ENCODE results near the gene ANHX. TPM values are rescaled to one million over a fixed set of nuclear protein-coding genes. Genes with fewer than 3 reads are reported as not detected.
"Not testable (repeated sequence)": the region's sequence is repeated elsewhere in the genome, so short reads cannot be mapped to it uniquely, and the experiment has no call there.

ANHX gene
- not detected in 2 replicates for total RNA-seq (2014; rRNA removed; shearing (Covaris generic); ENCODE audit: low replicate concordance)

- no peak within 1 kb of the TSS for H3K4me2 ChIP-seq (ENCODE audit: low read depth, low read length, poor library complexity, severe bottlenecking)
- H3K4me3 ChIP-seq (ENCODE audit: low read length): no peak within 1 kb of the TSS
- no peaks in the 10 kb centered on the region for H4K20me1 ChIP-seq (ENCODE audit: insufficient read depth, low read depth, low read length)
- DNase-seq: peak; percentile 27
- H3K4me1 ChIP-seq (ENCODE audit: low read length): no peaks in the 10 kb centered on the region
- peaks cover 18% of the 10 kb centered on the region for H3K9me3 ChIP-seq (ENCODE audit: low read length)
- no peaks in the 10 kb centered on the region for H3K79me2 ChIP-seq (ENCODE audit: low read length)
- H3K27me3 ChIP-seq (ENCODE audit: low read length): no peaks in the 10 kb centered on the region
- H3K9me2 ChIP-seq (replicated peaks; ENCODE audit: insufficient read depth, low read length): no peaks in the 10 kb centered on the region
- H3K27ac ChIP-seq (ENCODE audit: low read length): no peak within 1 kb of the TSS
- H2AFZ ChIP-seq (ENCODE audit: low read length): no peak within 1 kb of the TSS
- H3K36me3 ChIP-seq (ENCODE audit: insufficient read depth, low read length): no peaks in the 10 kb centered on the region
- H3K9ac ChIP-seq (ENCODE audit: low read length): no peak within 1 kb of the TSS
Measured at GRCh38 chr12:133235401-133236112, at the start of gene ANHX. Gene ANHX (minus strand): TSS chr12:133235877. CDS start chr12:133234356, 1,521 bp downstream.

DNA sequence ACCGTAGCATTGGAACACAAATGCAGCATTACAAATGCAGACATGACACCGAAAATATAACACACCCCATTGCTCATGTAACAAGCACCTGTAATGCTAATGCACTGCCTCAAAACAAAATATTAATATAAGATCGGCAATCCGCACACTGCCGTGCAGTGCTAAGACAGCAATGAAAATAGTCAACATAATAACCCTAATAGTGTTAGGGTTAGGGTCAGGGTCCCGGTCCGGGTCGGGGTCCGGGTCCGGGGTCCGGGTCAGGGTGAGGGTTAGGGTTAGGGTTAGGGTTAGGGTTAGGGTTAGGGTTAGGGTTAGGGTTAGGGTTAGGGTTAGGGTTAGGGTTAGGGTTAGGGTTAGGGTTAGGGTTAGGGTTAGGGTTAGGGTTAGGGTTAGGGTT is 29.0 kb upstream of the ANHX start:
- H3K27ac ChIP-seq (ENCODE audit: low read length); H3K36me3 ChIP-seq (ENCODE audit: insufficient read depth, low read length); DNase-seq; H4K20me1 ChIP-seq (ENCODE audit: insufficient read depth, low read depth, low read length); H3K9ac ChIP-seq (ENCODE audit: low read length); H3K4me3 ChIP-seq (ENCODE audit: low read length); H3K4me2 ChIP-seq (ENCODE audit: low read depth, low read length, poor library complexity, severe bottlenecking); H2AFZ ChIP-seq (ENCODE audit: low read length); H3K9me3 ChIP-seq (ENCODE audit: low read length); H3K79me2 ChIP-seq (ENCODE audit: low read length); H3K9me2 ChIP-seq (replicated peaks; ENCODE audit: insufficient read depth, low read length); H3K27me3 ChIP-seq (ENCODE audit: low read length); H3K4me1 ChIP-seq (ENCODE audit: low read length): not testable (repeated sequence)

DNA sequence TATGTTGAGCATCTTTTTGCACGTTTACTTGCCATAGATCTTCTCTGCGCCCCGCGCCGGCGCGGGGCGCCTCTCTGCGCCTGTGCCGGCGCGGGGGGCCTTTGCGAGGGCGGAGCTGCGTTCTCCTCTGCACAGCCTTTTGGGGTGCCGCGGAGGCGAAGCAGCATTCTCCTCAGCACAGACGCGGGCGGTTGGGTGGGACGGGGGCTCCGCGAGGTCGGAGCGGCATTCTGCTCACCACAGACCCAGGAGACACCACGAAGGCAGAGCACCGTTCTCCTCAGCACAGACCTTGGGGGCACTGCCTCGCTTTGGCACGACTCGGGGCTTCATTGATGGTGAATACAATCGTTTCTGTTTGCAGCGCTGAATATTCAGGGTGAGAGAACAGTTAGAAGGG is 28.5 kb upstream of the ANHX start:
- no peaks in the 10 kb centered on the region for H3K27me3 ChIP-seq (ENCODE audit: low read length)
- H3K4me3 ChIP-seq (ENCODE audit: low read length): no peak overlapping the region

DNA sequence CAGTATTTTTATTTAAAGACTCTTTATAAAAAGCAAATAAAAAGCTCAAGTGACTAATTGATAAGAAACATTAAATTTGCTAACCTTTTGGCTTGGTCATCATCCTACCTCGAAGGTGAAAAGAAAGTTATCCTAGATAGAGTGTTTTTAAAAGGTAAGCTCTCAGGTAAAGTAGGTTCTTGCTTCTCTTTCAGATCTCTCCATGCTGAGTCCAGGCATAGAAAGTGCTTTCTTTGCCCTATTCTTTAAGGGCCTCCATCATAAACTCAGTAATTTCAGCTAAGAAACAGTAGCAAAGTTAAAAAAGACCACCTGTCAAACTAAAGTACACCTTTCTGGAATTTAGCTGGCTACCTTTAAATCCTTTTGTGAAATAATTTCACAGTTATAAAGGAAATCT is 20.6 kb upstream of the ANHX start:
- Histone ChIP-seq H3K79me2 (ENCODE audit: low read length) (no peaks in the 10 kb centered on the region), H3K9ac (ENCODE audit: low read length) (no peak overlapping the region)

More for the DNA sequence above, 28.5 kb upstream of the ANHX start:
- DNase-seq: no peak
- 0 out of 2 replicates have a peak, but pooled peaks cover 5% of the 10 kb centered on the region for H3K9me3 ChIP-seq (ENCODE audit: low read length)
- no peak overlapping the region for H3K27ac ChIP-seq (ENCODE audit: low read length)
- H3K9ac ChIP-seq (ENCODE audit: low read length): no peak overlapping the region
- H2AFZ ChIP-seq (ENCODE audit: low read length): no peak overlapping the region
- H4K20me1 ChIP-seq (ENCODE audit: insufficient read depth, low read depth, low read length): no peaks in the 10 kb centered on the region
- no peaks in the 10 kb centered on the region for H3K36me3 ChIP-seq (ENCODE audit: insufficient read depth, low read length)
- no peaks in the 10 kb centered on the region for H3K79me2 ChIP-seq (ENCODE audit: low read length)
- H3K4me2 ChIP-seq (ENCODE audit: low read depth, low read length, poor library complexity, severe bottlenecking): no peak overlapping the region
- H3K4me1 ChIP-seq (ENCODE audit: low read length): no peaks in the 10 kb centered on the region
- H3K9me2 ChIP-seq (replicated peaks; ENCODE audit: insufficient read depth, low read length): no peaks in the 10 kb centered on the region

DNA sequence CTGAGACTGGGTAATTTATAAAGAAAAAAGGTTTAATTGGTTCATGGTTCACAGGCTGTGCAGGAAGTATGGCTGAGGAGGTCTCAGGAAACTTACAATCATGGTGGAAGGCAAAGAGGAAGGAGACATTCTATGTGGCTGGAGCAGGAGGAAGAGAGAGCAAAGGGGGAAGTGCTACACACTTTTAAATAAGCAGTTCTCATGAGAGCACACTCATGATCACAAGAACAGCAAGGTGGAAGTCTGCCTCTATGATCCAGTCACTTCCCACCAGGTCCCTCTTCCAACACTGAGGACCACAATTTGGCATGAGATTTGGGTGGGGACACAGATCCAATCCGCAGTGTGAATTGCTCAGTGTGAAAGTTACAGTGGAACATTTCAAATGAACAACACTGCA is 20.2 kb upstream of the ANHX start:
- not testable (repeated sequence) for H3K9me2 ChIP-seq (replicated peaks; ENCODE audit: insufficient read depth, low read length); H3K27me3 ChIP-seq (ENCODE audit: low read length); H3K9ac ChIP-seq (ENCODE audit: low read length); H3K27ac ChIP-seq (ENCODE audit: low read length); H3K36me3 ChIP-seq (ENCODE audit: insufficient read depth, low read length); H3K4me2 ChIP-seq (ENCODE audit: low read depth, low read length, poor library complexity, severe bottlenecking); H3K4me3 ChIP-seq (ENCODE audit: low read length); H4K20me1 ChIP-seq (ENCODE audit: insufficient read depth, low read depth, low read length); H2AFZ ChIP-seq (ENCODE audit: low read length); H3K4me1 ChIP-seq (ENCODE audit: low read length); H3K79me2 ChIP-seq (ENCODE audit: low read length)
- peak; percentile 27 for DNase-seq
- peaks cover 22% of the 10 kb centered on the region; the same call in 1 of the 2 replicates for H3K9me3 ChIP-seq (ENCODE audit: low read length)

More for the DNA sequence above, 20.6 kb upstream of the ANHX start:
- Histone ChIP-seq H3K4me3 (ENCODE audit: low read length) (no peak overlapping the region), H3K4me1 (ENCODE audit: low read length) (no peaks in the 10 kb centered on the region), H3K27ac (ENCODE audit: low read length) (no peak overlapping the region), H3K9me2 (replicated peaks; ENCODE audit: insufficient read depth, low read length) (no peaks in the 10 kb centered on the region), H3K36me3 (ENCODE audit: insufficient read depth, low read length) (no peaks in the 10 kb centered on the region), H3K9me3 (ENCODE audit: low read length) (peaks cover 22% of the 10 kb centered on the region; the same call in 1 of the 2 replicates), H4K20me1 (ENCODE audit: insufficient read depth, low read depth, low read length) (no peaks in the 10 kb centered on the region), H3K27me3 (ENCODE audit: low read length) (no peaks in the 10 kb centered on the region), H3K4me2 (ENCODE audit: low read depth, low read length, poor library complexity, severe bottlenecking) (no peak overlapping the region), H2AFZ (ENCODE audit: low read length) (no peak overlapping the region)
- no peak for DNase-seq

DNA sequence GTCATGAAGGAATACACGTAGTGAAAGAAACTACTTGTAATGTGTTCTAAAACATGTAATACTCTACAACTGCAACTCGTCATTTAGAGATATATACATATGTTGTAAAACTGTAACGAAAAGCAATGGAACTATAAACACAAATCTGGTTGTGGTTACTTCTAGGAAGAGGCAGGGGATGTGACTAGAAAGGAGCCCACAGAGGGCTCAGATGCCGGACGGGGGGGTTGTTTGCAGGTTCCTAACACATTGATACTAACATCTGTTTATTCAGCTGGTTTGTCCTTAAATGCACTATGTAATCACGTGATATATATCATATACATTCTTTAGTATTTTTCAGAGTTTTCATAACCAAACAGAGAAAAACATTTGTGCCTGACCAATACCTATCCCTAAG is 16.1 kb upstream of the ANHX start:
- no peaks in the 10 kb centered on the region for H3K27me3 ChIP-seq (ENCODE audit: low read length)
- no peak overlapping the region for H3K4me2 ChIP-seq (ENCODE audit: low read depth, low read length, poor library complexity, severe bottlenecking)
- H3K36me3 ChIP-seq (ENCODE audit: insufficient read depth, low read length): no peaks in the 10 kb centered on the region
- no peak overlapping the region for H2AFZ ChIP-seq (ENCODE audit: low read length)
- no peaks in the 10 kb centered on the region for H3K79me2 ChIP-seq (ENCODE audit: low read length)
- no peak for DNase-seq
- no peak overlapping the region for H3K27ac ChIP-seq (ENCODE audit: low read length)
- H3K4me3 ChIP-seq (ENCODE audit: low read length): no peak overlapping the region
- H3K9ac ChIP-seq (ENCODE audit: low read length): no peak overlapping the region
- H3K4me1 ChIP-seq (ENCODE audit: low read length): no peaks in the 10 kb centered on the region
- H4K20me1 ChIP-seq (ENCODE audit: insufficient read depth, low read depth, low read length): no peaks in the 10 kb centered on the region
- peaks cover 13% of the 10 kb centered on the region; the same call in 1 of the 2 replicates for H3K9me3 ChIP-seq (ENCODE audit: low read length)
- H3K9me2 ChIP-seq (replicated peaks; ENCODE audit: insufficient read depth, low read length): no peaks in the 10 kb centered on the region

DNA sequence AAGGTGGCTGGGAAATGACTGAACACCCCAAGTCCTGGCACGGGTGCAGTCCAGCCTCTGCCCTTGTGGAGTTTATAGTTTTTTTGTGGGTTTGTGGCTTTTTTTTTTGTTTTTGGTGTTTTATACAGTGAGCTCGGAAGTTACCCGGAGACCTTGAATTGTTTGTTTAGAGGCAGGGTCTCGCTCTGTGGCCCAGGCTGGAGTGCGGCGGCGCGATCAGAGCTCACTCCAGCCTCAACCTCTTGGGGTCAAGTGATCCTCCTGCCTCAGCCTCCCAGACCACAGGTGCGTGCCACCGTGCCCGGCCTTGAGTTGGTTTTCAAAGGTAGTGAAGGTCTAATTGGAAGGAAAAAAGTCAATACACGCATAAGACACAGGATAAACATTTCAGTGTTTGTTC is 879 bp upstream of the ANHX start:
- no peak for DNase-seq
- H3K27ac ChIP-seq (ENCODE audit: low read length): no peak overlapping the region
- H3K9ac ChIP-seq (ENCODE audit: low read length): no peak overlapping the region
- H3K4me3 ChIP-seq (ENCODE audit: low read length): no peak overlapping the region
- H2AFZ ChIP-seq (ENCODE audit: low read length): no peak overlapping the region
- no peaks in the 10 kb centered on the region for H3K36me3 ChIP-seq (ENCODE audit: insufficient read depth, low read length)
- no peaks in the 10 kb centered on the region for H4K20me1 ChIP-seq (ENCODE audit: insufficient read depth, low read depth, low read length)
- H3K27me3 ChIP-seq (ENCODE audit: low read length): no peaks in the 10 kb centered on the region
- H3K4me1 ChIP-seq (ENCODE audit: low read length): no peaks in the 10 kb centered on the region
- H3K79me2 ChIP-seq (ENCODE audit: low read length): no peaks in the 10 kb centered on the region
- H3K9me2 ChIP-seq (replicated peaks; ENCODE audit: insufficient read depth, low read length): no peaks in the 10 kb centered on the region
- H3K9me3 ChIP-seq (ENCODE audit: low read length): peaks cover 18% of the 10 kb centered on the region
- H3K4me2 ChIP-seq (ENCODE audit: low read depth, low read length, poor library complexity, severe bottlenecking): no peak overlapping the region

DNA sequence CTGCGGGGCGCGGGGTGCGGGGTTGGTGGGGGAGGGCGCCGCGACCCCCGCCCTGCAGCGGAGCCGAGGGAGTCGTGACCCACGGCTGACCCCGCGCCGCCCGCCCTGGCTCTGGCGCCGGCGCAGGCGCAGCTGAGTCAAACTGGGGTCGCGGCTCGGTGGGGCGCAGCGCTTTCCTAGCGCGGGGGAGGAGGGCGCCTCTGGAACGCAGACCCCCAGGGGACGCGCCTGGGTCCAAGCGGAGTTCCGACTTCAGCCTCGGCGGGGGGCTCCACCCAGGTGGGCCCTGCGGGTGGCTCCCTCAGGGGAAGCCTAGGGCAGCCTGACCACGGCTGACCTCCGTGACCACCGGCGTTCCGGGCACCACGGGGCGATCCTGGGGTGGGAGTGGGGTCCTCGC is 467 bp upstream of the ANHX start:
- Histone ChIP-seq H3K4me3 (ENCODE audit: low read length) (no peak overlapping the region), H4K20me1 (ENCODE audit: insufficient read depth, low read depth, low read length) (no peaks in the 10 kb centered on the region), H3K79me2 (ENCODE audit: low read length) (no peaks in the 10 kb centered on the region), H2AFZ (ENCODE audit: low read length) (no peak overlapping the region), H3K9me2 (replicated peaks; ENCODE audit: insufficient read depth, low read length) (no peaks in the 10 kb centered on the region), H3K4me2 (ENCODE audit: low read depth, low read length, poor library complexity, severe bottlenecking) (no peak overlapping the region), H3K9ac (ENCODE audit: low read length) (no peak overlapping the region), H3K27ac (ENCODE audit: low read length) (no peak overlapping the region), H3K36me3 (ENCODE audit: insufficient read depth, low read length) (no peaks in the 10 kb centered on the region), H3K27me3 (ENCODE audit: low read length) (no peaks in the 10 kb centered on the region), H3K9me3 (ENCODE audit: low read length) (peaks cover 21% of the 10 kb centered on the region), H3K4me1 (ENCODE audit: low read length) (no peaks in the 10 kb centered on the region)
- DNase-seq: no peak

Data from Karpas-422 (cell line).